Ovary (tissue), 9 donors: Measurements from ENCODE around the gene ZBTB44. TPM values are rescaled to one million over a fixed set of nuclear protein-coding genes. Genes with fewer than 3 reads are reported as not detected.
"Not testable (repeated sequence)": the region's sequence is repeated elsewhere in the genome, so short reads cannot be mapped to it uniquely, and the experiment has no call there.

Source experiments
- DNase-seq, 5 donors: peaks; one replicate each; pipeline ENCODE4 v3.0.0-alpha.2; 2019 to 2020
- H3K27ac ChIP-seq, 2 donors: fragments of 200-600 bp; one replicate each; pipeline versions ENCODE4 v1.5.1 to v1.8.0; 2019 to 2022
- H3K27me3 ChIP-seq: fragments of 200-600 bp; one replicate; pipeline ENCODE4 v1.8.0; 2022
- H3K36me3 ChIP-seq: fragments of 200-600 bp; sonication (generic); one replicate; pipeline ENCODE4 v1.5.1; 2019
- H3K4me1 ChIP-seq: one replicate; pipeline ENCODE4 v1.8.1; 2013; ENCODE audit warnings: mild to moderate bottlenecking, moderate library complexity; ENCODE audit not compliant: insufficient read depth
- H3K4me3 ChIP-seq: fragments of 200-600 bp; sonication (generic); one replicate; pipeline ENCODE4 v1.5.1; 2017
- H3K9me3 ChIP-seq, 2 donors: fragments of 200-600 bp in 1 of 2; sonication (generic) in 1 of 2; one replicate each; pipeline versions ENCODE4 v1.5.1 to v1.8.1; 2013 to 2019; ENCODE audit warnings: mild to moderate bottlenecking in 1 of 2, moderate library complexity in 1 of 2
- CTCF ChIP-seq, 3 donors: fragments of 450-650 bp in 2 of 3; fragments of 200-600 bp in 1 of 3; IDR thresholded peaks; one replicate each; pipeline versions ENCODE4 v1.5.1 to v1.8.0; 2016 to 2022; ENCODE audit warnings: antibody characterized with exemption in 3 of 3, mild to moderate bottlenecking in 1 of 3
- EP300 ChIP-seq: sonication (generic); formaldehyde crosslinking; IDR thresholded peaks from one replicate; pipeline ENCODE4 v1.6.1; 2017; ENCODE audit warnings: antibody characterized with exemption
- POLR2A ChIP-seq: fragments of 450-650 bp; IDR thresholded peaks from one replicate; pipeline ENCODE4 v1.6.1; 2017; ENCODE audit warnings: antibody characterized with exemption, mild to moderate bottlenecking, moderate library complexity
- WGBS, 3 donors: extraction: QIAGEN DNeasy Blood & Tissue Kit in 1 of 3; methylation state at CpG; one replicate each; pipeline versions ENCODE4 v1.1.5 to v1.1.7; 2013 to 2017; 5-methylcytosine and 5-hydroxymethylcytosine counted together
- intact Hi-C, 4 donors: fragments of 100-400 bp; cut with DNase I; formaldehyde crosslinking; loops; one replicate each; pipeline versions ENCODE4 v1.11.0 to v1.15.1; 2022 to 2023
- polyA plus RNA-seq, 2 donors: library from polyadenylated mRNA; stranded (reverse); fragments of 200-250 nt in 1 of 2; fragments of 350-450 nt in 1 of 2; fragmentation: Illumina TruSeq in 1 of 2; extraction: RNeasy Lipid Tissue Mini Kit (QIAGEN cat#74804) in 1 of 2; gene quantifications; one replicate each; pipeline ENCODE4 v1.2.3, GENCODE V29; 2013 to 2014
- total RNA-seq, 7 donors: library from RNA; depleted of rRNA in 2 of 7; stranded (reverse); fragments of >200 nt in 2 of 7; fragmentation: NEBNext Ultra II Directional in 3 of 7; extraction: Animal tissue kit (Norgen Biotek cat#: 25700) in 3 of 7; gene quantifications; one replicate each; pipeline versions ENCODE4 v1.1.0 to v1.2.4, GENCODE V29; 2016 to 2023
- donor health status: DM: no; HTN: no; CAD: no; lungs with moderate emphysema.
- donor health status: DM: no; HTN: no; CAD: no.
- donor health status: Bipolar disorder and iron deficiency.
- donor health status: DM: yes; HTN: yes; CAD: no.
- donor health status: DM: no; HTN: no; CAD: no.
- donor health status: DM: yes; HTN: yes; CAD: no.

ZBTB44 gene
- total and polyA plus RNA-seq, 9 donors, result 19.1 to 83.0 (median 57.9) TPM

GRCh38 chr11:130198964-130199363 lies 115.8 kb downstream of the ZBTB44 start:
- H3K36me3 ChIP-seq, result no peaks in the 10 kb centered on the region
- H3K27ac ChIP-seq, result no peak overlapping the region
- 91 to 93% (median 92%) methylated on average over 15 of the region's 15 CpGs for WGBS, 3 donors
- TF ChIP-seq CTCF (IDR thresholded peaks at IDR 0.05) (no peak), EP300 (no peak), POLR2A (no peak)
- H3K4me3 ChIP-seq, result no peak overlapping the region
- no peaks in the 10 kb centered on the region for H3K27me3 ChIP-seq
- no peaks in the 10 kb centered on the region for H3K9me3 ChIP-seq
- intact Hi-C loops, result no loop called here
- no peaks in the 10 kb centered on the region for H3K4me1 ChIP-seq
- DNase-seq, result no peak

GRCh38 chr11:130198292-130198691 lies 116.4 kb downstream of the ZBTB44 start:
- Histone ChIP-seq H3K27ac (no peak overlapping the region), H3K36me3 (no peaks in the 10 kb centered on the region), H3K9me3 (no peaks in the 10 kb centered on the region), H3K4me3 (no peak overlapping the region), H3K4me1 (no peaks in the 10 kb centered on the region), H3K27me3 (no peaks in the 10 kb centered on the region)
- DNase-seq, result no peak
- intact Hi-C loops, result no loop called here
- 77 to 80% (median 78%) methylated on average over 22 of the region's 22 CpGs for WGBS, 3 donors
- TF ChIP-seq POLR2A (no peak), CTCF (IDR thresholded peaks at IDR 0.05) (no peak), EP300 (no peak)

GRCh38 chr11:130197386-130198035 lies 117.2 kb downstream of the ZBTB44 start:
- intact Hi-C loops, result no loop called here
- Histone ChIP-seq H3K27ac (no peak overlapping the region), H3K27me3 (no peaks in the 10 kb centered on the region), H3K36me3 (no peaks in the 10 kb centered on the region), H3K4me3 (no peak overlapping the region), H3K4me1 (no peaks in the 10 kb centered on the region), H3K9me3 (no peaks in the 10 kb centered on the region)
- WGBS, 3 donors, result 87 to 92% (median 91%) methylated on average over 25 to 27 of the region's 27 CpGs
- TF ChIP-seq EP300, result no peak
- no peak for TF ChIP-seq POLR2A
- TF ChIP-seq CTCF (IDR thresholded peaks at IDR 0.05), result no peak
- no peak for DNase-seq

GRCh38 chr11:130194241-130195023 lies 120.3 kb downstream of the ZBTB44 start:
- TF ChIP-seq EP300 (no peak), CTCF (IDR thresholded peaks at IDR 0.05) (no peak), POLR2A (no peak)
- 90 to 92% (median 91%) methylated on average over 21 of the region's 21 CpGs for WGBS, 3 donors
- DNase-seq, result no peak
- Histone ChIP-seq H3K9me3 (no peaks in the 10 kb centered on the region), H3K27ac (no peak overlapping the region), H3K4me1 (no peaks in the 10 kb centered on the region), H3K36me3 (no peaks in the 10 kb centered on the region), H3K27me3 (no peaks in the 10 kb centered on the region), H3K4me3 (no peak overlapping the region)
- intact Hi-C loops, result no loop called here

GRCh38 chr11:130193551-130193950 lies 121.2 kb downstream of the ZBTB44 start:
- H3K4me1 ChIP-seq, H3K4me3 ChIP-seq, DNase-seq, H3K27me3 ChIP-seq, intact Hi-C loops, H3K9me3 ChIP-seq, H3K36me3 ChIP-seq, H3K27ac ChIP-seq: not testable (repeated sequence)
- WGBS, 3 donors, result 91 to 95% (median 92%) methylated on average over 14 of the region's 14 CpGs
